OCI-LY1 (cell line): Measurements from ENCODE around the gene HCN4.

Source experiments
- CTCF ChIP-seq: fragments of 200-600 bp; sonication (generic), shearing (Covaris generic); IDR thresholded peaks from 2 replicates; pipeline ENCODE4 v1.5.1; 2017; ENCODE audit warnings: mild to moderate bottlenecking, antibody characterized with exemption, low read length, moderate library complexity, mixed read lengths
- EZH2 ChIP-seq: fragments of 200-600 bp; sonication (generic), shearing (Covaris generic); IDR thresholded peaks from 2 replicates; pipeline ENCODE4 v1.8.0; 2017; ENCODE audit warnings: borderline replicate concordance, mixed run types, mild to moderate bottlenecking, antibody characterized with exemption, low read length, moderate library complexity, mixed read lengths

GRCh38 chr15:73374604-73375003 is 5.8 kb upstream of the HCN4 start:
- TF ChIP-seq CTCF (no peak), EZH2 (no peak)
